ENCODE results near the gene AK8. TPM values are rescaled to one million over a fixed set of nuclear protein-coding genes. Genes with fewer than 3 reads are reported as not detected.
A peak's percentile ranks its signal among the peaks of the same experiment; 100 is the strongest.

Gene AK8
- total RNA-seq, 6 donors from 2014 or later: 0.44 to 8.4 (median 3.6) TPM

GRCh38 chr9:132849185-132849706 is 28.8 kb downstream of the AK8 start:
- Histone ChIP-seq H3K27me3 (no peaks in the 10 kb centered on the region), H3K27ac (no peak overlapping the region), H3K4me1 (no peaks in the 10 kb centered on the region), H3K9me3 (no peaks in the 10 kb centered on the region), H3K4me3 (no peak overlapping the region), H3K36me3 (no peaks in the 10 kb centered on the region)
- 59 to 67% methylated on average over 10 to 12 of the region's 12 CpGs for WGBS, 2 donors
- ATAC-seq (ENCODE audit: low FRiP score in 2 of 2): peak in 1 of 2 donors; percentile 26
- TF ChIP-seq POLR2A (IDR thresholded peaks at IDR 0.05): no peak
- no peak for TF ChIP-seq POLR2AphosphoS5 (IDR thresholded peaks at IDR 0.05)
- TF ChIP-seq CTCF (IDR thresholded peaks at IDR 0.05): no peak
- no peak for TF ChIP-seq EP300 (IDR thresholded peaks at IDR 0.05)
- DNase-seq: no peak

GRCh38 chr9:132846918-132847515 is 31.1 kb downstream of the AK8 start:
- ATAC-seq (ENCODE audit: low FRiP score in 2 of 2): peak in 1 of 2 donors; percentile 11
- peak in 1 of 2 donors; percentile 44 for DNase-seq
- Histone ChIP-seq H3K4me3 (no peak overlapping the region), H3K9me3 (no peaks in the 10 kb centered on the region), H3K36me3 (no peaks in the 10 kb centered on the region), H3K27ac (no peak overlapping the region), H3K4me1 (no peaks in the 10 kb centered on the region), H3K27me3 (no peaks in the 10 kb centered on the region)
- 85 to 93% methylated on average over 7 to 15 of the region's 15 CpGs for WGBS, 2 donors
- TF ChIP-seq POLR2AphosphoS5 (IDR thresholded peaks at IDR 0.05): no peak
- no peak for TF ChIP-seq EP300 (IDR thresholded peaks at IDR 0.05)
- TF ChIP-seq CTCF (IDR thresholded peaks at IDR 0.05): no peak
- TF ChIP-seq POLR2A (IDR thresholded peaks at IDR 0.05): no peak

GRCh38 chr9:132846109-132846917 is 31.8 kb downstream of the AK8 start:
- H3K4me1 ChIP-seq: no peaks in the 10 kb centered on the region
- no peak for TF ChIP-seq POLR2A (IDR thresholded peaks at IDR 0.05)
- no peak for TF ChIP-seq POLR2AphosphoS5 (IDR thresholded peaks at IDR 0.05)
- TF ChIP-seq EP300 (IDR thresholded peaks at IDR 0.05): no peak
- no peak for TF ChIP-seq CTCF (IDR thresholded peaks at IDR 0.05)
- WGBS, 2 donors: 76 to 85% methylated on average over 8 to 12 of the region's 12 CpGs
- no peak overlapping the region for H3K27ac ChIP-seq
- H3K27me3 ChIP-seq: no peaks in the 10 kb centered on the region
- H3K9me3 ChIP-seq: no peaks in the 10 kb centered on the region
- no peaks in the 10 kb centered on the region for H3K36me3 ChIP-seq
- peak in 1 of 2 donors; percentile 53 for DNase-seq
- H3K4me3 ChIP-seq: no peak overlapping the region
- peak in 1 of 2 donors; percentile 39 for ATAC-seq (ENCODE audit: low FRiP score in 2 of 2)

- Histone ChIP-seq H3K9me3 (no peaks in the 10 kb centered on the region), H3K36me3 (no peaks in the 10 kb centered on the region), H3K4me1 (no peaks in the 10 kb centered on the region), H3K27me3 (no peaks in the 10 kb centered on the region), H3K27ac (no peak overlapping the region), H3K4me3 (no peak overlapping the region)
- TF ChIP-seq CTCF (IDR thresholded peaks at IDR 0.05) (no peak), POLR2AphosphoS5 (IDR thresholded peaks at IDR 0.05) (no peak), EP300 (IDR thresholded peaks at IDR 0.05) (no peak), POLR2A (IDR thresholded peaks at IDR 0.05) (no peak)
- no peak for DNase-seq
- no peak for ATAC-seq (ENCODE audit: low FRiP score in 2 of 2)
- WGBS, 2 donors: 74 to 83% methylated on average over 5 of the region's 5 CpGs
Observed at GRCh38 chr9:132842124-132843044, 35.7 kb downstream of the AK8 start.
